GM19395 (cell line): Measurements from ENCODE around the gene SCAANT1.

ENCODE experiments used
- ATAC-seq: cut with Tn5 transposase; IDR thresholded peaks from one replicate; pipeline ENCODE4 v1.9.1; 2021; ENCODE audit warnings: mild to moderate bottlenecking, moderate library complexity; ENCODE audit not compliant: unreplicated experiment

SCAANT1 gene

DNA sequence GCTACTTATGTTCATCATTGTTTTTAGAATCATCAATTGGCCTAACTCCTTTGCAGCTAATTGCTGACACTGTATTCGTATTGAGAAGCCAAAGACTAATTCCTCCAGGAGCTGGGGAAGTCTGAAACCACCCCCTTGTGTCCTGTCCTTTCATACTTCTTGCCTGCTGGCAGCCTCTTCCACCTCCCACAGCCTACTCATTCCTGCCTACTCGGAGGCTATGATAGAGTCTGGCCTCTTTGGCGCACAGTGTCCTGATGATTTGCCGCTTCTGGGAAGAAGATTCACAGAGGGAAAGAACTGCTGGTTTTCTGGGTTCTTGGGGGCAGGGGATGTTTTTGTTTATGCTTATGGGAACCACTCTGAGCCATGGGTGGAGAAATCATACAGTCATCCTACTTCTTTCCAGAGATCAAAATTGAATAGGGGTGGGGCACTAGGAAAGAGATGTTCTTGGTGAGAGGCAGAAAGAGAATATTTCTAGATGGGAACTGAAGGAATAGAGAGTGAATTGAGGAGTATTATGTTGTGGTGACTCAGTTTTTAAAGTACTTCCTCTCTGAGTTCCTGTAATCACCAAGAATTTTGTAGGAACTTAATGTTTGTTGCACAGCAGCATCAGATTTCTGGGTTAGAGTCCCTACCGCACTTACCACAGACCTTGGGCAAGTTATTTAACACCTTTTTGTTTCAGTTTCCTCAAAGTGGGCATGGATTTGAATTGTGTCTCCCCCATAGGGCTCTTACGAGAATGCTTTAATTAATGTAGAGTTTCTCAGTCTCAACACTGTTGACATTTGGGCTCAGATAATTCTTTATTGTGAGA, 22.1 kb upstream of the SCAANT1 start:
- ATAC-seq, result no peak

GRCh38 chr3:63933459-63933858, 21.3 kb upstream of the SCAANT1 start:
- peak; percentile 75 for ATAC-seq

DNA sequence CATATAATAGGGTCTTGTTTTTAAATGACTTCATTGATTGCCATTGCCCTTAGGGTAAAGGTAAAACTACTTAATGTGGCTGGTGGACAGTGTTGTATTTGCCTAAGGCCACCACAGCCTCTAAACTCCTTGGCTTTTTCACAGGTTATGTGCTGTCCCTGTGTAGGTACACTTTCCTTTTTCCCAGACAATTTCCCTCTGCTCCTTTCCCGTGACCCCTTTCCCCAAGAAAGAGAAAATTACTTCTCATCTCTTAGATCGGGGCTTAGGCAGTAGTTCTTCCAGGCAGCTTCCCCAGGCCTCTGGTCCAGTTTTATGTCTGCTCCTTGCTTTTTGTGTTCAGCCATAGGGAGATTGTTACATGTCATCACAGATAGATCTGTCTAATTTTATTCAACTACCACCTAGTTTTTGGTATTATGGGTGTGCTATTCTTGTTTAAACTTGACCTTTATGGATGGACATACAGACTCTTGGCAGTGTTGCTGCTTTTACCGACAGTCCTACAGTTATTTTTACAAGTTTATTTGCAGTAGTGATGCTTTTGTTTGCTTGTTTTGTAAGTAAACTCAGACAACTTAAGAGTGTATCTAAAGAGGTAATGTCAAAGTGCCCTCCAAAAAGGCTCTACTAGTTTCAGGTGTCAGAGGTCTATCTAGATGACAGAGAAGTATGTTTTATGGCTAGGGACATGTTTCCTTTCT, 20.5 kb upstream of the SCAANT1 start:
- ATAC-seq, result no peak

GRCh38 chr3:63931290-63931689, 19.1 kb upstream of the SCAANT1 start:
- no peak for ATAC-seq

GRCh38 chr3:63927422-63928280, 15.5 kb upstream of the SCAANT1 start:
- ATAC-seq, result peak; percentile 87

- ATAC-seq, result no peak
Observed at GRCh38 chr3:63926309-63926708, 14.1 kb upstream of the SCAANT1 start.

DNA sequence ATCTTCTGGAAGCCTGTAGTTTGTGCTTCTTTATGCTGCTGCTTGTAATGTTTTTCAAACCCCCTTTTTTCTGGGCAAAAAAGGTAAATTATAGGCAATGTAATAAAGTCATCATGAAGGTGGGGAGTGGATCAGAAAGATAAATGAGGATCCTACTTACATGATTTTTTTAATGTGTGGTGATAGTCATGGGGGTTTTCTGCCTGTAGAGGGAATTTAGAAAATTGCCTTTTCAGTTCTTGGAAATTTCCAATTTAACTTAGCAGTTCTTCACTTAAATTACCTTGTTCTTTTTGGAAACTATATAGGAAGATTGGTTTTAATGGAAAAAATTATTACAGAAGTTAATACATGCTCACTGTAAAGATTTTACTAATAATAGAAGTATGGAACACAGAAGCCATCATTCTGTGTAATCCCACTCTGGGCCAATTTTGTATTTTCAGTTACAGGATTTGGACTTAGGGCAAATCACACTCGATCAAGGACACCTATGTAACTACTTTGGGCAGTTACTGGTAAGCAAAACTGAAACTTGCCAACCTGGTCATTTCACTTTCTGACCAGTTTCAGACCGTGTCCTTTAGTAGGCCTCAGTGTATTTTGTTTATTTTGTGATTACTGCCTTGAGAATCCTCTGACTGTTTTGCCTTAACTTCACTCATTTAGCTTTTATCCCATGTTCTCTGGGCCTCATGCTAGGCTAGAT, 10.5 kb upstream of the SCAANT1 start:
- peak; percentile 12 for ATAC-seq

GRCh38 chr3:63921741-63922482, 9.7 kb upstream of the SCAANT1 start:
- ATAC-seq, result peak; percentile 82

DNA sequence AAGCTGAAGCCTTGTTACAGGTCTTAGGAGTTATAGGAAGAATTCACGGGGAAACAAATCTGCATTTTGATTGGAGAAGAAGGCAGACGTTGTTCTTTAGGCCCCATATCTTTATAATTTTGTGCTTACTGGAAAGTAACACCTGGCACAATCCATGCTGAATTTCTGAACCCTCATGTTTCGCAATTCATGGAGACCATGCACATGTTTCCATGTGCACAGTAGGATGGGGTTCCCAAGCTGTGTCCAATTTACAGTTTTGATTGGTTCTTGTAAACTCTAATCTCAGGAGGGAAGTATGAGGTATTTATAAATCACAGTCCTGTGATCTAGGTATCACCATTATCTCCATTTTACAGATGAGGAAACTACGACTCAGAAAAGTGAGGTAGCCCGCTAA, 7.8 kb upstream of the SCAANT1 start:
- ATAC-seq, result no peak

DNA sequence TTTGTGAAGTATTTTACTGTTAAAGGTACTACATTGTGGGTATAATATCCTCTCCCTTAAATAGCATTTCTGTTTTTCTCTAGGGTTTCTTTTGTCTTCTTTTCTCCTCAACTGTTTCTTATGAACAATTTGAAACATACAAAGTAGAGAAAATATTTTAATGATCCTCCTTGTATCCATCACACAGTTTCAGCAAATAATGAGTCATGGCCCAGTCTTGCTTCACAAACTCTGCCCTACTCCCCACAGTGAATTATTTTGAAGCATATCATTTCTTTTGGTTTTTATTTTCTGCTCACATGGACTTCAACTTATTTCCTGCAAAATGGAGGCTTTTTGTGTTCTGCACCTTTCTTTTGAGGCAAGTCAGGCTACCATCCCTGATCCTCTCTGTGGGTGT, 6.1 kb upstream of the SCAANT1 start:
- no peak for ATAC-seq

- no peak for ATAC-seq
Observed at GRCh38 chr3:63914312-63914711, 2.1 kb upstream of the SCAANT1 start.

GRCh38 chr3:63912768-63913588, 795 bp upstream of the SCAANT1 start:
- peak; percentile 17 for ATAC-seq

- ATAC-seq, result no peak
Observed at GRCh38 chr3:63911509-63911872, 692 bp downstream of the SCAANT1 start.

- no peak for ATAC-seq
Observed at GRCh38 chr3:63910891-63911290, 1.3 kb downstream of the SCAANT1 start.

- no peak for ATAC-seq
Observed at GRCh38 chr3:63910001-63910400, 2.2 kb downstream of the SCAANT1 start.

DNA sequence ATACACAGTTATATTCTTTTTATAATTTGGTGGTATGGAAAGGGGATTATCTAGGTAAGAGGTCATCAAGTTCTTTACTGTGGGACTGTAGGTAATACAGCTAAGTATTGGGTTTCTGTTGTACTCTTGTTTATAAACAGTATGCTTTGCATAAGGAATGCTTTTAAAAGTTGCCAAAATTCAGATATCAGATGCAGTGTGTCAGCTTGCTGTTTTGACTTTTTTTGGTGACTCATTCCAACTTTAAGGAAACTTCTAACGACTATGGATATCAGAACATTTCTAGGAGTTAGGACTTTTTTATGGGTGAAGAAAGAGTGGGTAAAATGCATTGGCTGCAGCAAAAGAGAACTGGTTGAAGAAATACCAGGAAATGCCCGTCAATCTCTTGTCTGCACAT, 2.8 kb downstream of the SCAANT1 start:
- no peak for ATAC-seq

DNA sequence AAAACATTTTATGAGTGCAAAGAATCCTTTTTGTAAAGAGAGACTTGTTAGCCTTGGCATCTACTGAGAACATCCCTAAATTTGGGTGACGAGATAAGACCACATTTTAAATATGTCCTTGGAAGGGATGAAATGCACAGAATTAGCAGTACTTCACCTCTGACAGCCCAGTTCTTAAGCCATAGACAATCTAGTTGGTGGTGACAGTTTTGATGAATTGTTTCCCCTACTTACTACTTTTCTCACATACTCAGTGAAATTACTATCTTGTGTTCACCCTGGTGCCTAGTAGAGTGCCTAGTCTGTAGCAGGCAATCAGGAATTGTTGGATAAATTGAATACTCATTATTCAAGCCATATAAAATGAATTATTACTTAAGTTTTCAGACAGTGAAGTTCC, 3.4 kb downstream of the SCAANT1 start:
- no peak for ATAC-seq

DNA sequence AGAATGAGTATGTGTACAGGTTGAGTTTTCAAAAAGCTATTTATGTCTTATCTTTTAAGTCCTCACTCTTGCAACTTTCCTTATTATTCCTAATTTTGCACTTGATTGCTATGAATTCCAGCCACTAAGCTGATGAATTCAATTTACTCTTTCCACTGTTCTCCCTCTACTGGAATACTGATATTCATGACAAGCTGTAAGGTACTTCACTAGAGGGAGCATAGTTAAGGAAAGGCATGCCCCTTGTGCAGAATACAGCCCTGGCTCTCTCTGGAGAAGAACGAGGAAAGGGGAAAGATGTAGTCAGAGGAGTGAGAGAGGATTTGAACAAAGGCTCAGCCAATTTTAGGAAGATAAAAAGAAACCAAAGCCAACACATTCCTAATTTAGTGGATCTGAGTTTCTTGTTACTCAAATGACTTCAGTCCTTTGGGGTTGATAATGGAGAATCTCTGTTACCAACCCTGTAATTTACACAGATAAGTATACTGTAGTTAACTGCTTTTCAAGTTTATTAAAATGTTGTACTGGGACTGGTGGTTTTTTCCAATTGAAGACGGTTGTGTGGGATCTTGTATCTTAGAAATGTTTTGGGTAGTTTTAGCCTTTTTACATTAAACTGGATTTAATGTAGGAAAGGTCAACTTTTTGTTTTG, 4.0 kb downstream of the SCAANT1 start:
- no peak for ATAC-seq
